Endodermal cell (in vitro differentiated cells): Measurements from ENCODE around the gene NTSR2. TPM values are rescaled to one million over a fixed set of nuclear protein-coding genes. Genes with fewer than 3 reads are reported as not detected.

Source experiments
- DNase-seq: peaks from one replicate; pipeline ENCODE4 v3.0.0-alpha.2; 2017
- H3K27ac ChIP-seq: 2 replicates; pipeline ENCODE4 v1.5.1; 2013; ENCODE audit warnings: mild to moderate bottlenecking, low read depth, low read length, moderate library complexity
- H3K27me3 ChIP-seq: 2 replicates; pipeline ENCODE4 v1.6.1; 2013; ENCODE audit warnings: mild to moderate bottlenecking, low read length, moderate library complexity; ENCODE audit not compliant: insufficient read depth, control insufficient read depth, poor library complexity, severe bottlenecking
- H3K36me3 ChIP-seq: 2 replicates; pipeline ENCODE4 v1.7.0; 2013; ENCODE audit warnings: mild to moderate bottlenecking, low read length, moderate library complexity; ENCODE audit not compliant: control insufficient read depth, insufficient read depth
- H3K4me1 ChIP-seq: one replicate; pipeline ENCODE4 v1.7.0; 2013; ENCODE audit warnings: low read length; ENCODE audit not compliant: control insufficient read depth, insufficient read depth
- H3K4me3 ChIP-seq: 2 replicates; pipeline ENCODE4 v1.5.1; 2013; ENCODE audit warnings: mild to moderate bottlenecking, low read length, moderate library complexity
- H3K9ac ChIP-seq: 2 replicates; pipeline ENCODE4 v1.6.1; 2013; ENCODE audit warnings: mild to moderate bottlenecking, low read length, moderate library complexity; ENCODE audit not compliant: poor library complexity, severe bottlenecking; ENCODE audit errors: extremely low read depth
- H3K9me3 ChIP-seq: 2 replicates; pipeline ENCODE4 v1.6.1; 2013; ENCODE audit warnings: mild to moderate bottlenecking, low read length, moderate library complexity; ENCODE audit not compliant: control insufficient read depth
- H3K27ac Mint-ChIP-seq: 2 replicates; pipeline ENCODE4 v1.8.0; 2020; ENCODE audit warnings: mixed read lengths
- H3K27me3 Mint-ChIP-seq: 2 replicates; pipeline ENCODE4 v1.8.0; 2021; ENCODE audit warnings: mild to moderate bottlenecking, mixed read lengths; ENCODE audit not compliant: insufficient read depth
- H3K36me3 Mint-ChIP-seq: 2 replicates; pipeline ENCODE4 v1.8.0; 2020; ENCODE audit warnings: low read depth, mixed read lengths
- H3K4me1 Mint-ChIP-seq: 2 replicates; pipeline ENCODE4 v1.8.0; 2020; ENCODE audit warnings: mixed read lengths
- H3K4me3 Mint-ChIP-seq: 2 replicates; pipeline ENCODE4 v1.8.0; 2020; ENCODE audit warnings: mild to moderate bottlenecking, moderate library complexity, mixed read lengths
- H3K9me3 Mint-ChIP-seq: 2 replicates; pipeline ENCODE4 v1.8.0; 2020; ENCODE audit warnings: mild to moderate bottlenecking, mixed read lengths
- WGBS, 2 experiments: methylation state at CpG; one replicate each; pipeline versions ENCODE4 v1.1.5 to v1.1.7; 2013; ENCODE audit warnings: missing lambda C conversion rate in 2 of 2, mixed read lengths in 1 of 2; ENCODE audit not compliant: insufficient coverage in 1 of 2, insufficient read length in 1 of 2; 5-methylcytosine and 5-hydroxymethylcytosine counted together
- total RNA-seq, 2 donors: library from RNA; stranded (reverse); fragmentation: NEBNext Ultra II Directional in 1 of 2; extraction: Animal tissue kit (Norgen Biotek cat#: 25700) in 1 of 2; gene quantifications; 2 replicates in 1 of 2; 3 replicates in 1 of 2; pipeline ENCODE4 v1.2.1, GENCODE V29; 2021
- TF ChIP-seq, protein P1 (sequence below): fragments of 200-600 bp; sonication (generic); conservative IDR thresholded peaks from 2 replicates; pipeline ENCODE4 v1.5.0; 2021; ENCODE audit warnings: antibody characterized with exemption, mild to moderate bottlenecking

Gene NTSR2
- total RNA-seq, 2 donors from 2014 or later: not detected

DNA sequence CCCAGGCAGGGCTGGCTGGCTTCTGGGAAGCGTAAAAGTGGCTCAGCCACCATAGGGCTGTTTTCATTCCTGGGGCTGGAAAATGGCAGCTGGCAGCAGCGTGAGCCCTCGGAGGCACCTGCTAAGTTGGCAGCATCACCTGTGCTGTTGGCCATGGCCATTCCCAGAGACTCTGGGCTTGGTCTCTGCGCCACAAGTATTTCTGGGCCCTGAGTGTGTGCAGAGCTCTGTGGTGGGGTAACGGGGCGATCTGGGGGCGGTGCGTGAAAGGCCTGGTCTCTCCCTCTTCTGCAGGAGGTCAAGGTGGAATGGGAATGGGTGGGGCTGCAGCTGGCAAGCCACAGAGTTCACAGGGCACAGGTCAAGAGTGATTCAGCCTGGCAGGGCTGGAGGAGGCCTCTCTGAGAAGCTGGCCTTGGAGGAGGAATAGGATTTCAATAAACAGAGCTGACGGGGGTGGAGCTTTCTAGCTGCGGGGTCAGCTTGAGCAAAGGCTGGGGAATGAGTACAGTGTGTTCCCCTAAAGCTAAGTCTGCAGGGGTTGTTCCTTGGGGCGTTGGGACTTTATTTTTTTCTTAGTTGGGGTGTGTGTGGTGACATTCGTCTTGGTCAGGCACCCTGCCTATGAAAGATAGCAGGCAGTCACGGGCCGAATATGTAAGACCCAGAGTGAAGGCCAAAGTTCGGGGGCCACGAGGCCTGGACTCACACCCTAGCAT is 10.3 kb upstream of the NTSR2 start:
- H3K4me1 ChIP-seq: no peaks in the 10 kb centered on the region
- Mint-ChIP-seq H3K9me3 (no peaks in the 10 kb centered on the region), H3K36me3 (no peaks in the 10 kb centered on the region), H3K4me1 (peaks cover 10% of the 10 kb centered on the region), H3K4me3 (no peak overlapping the region), H3K27ac (no peak overlapping the region), H3K27me3 (peaks cover 27% of the 10 kb centered on the region)
- H3K36me3 ChIP-seq: no peaks in the 10 kb centered on the region
- WGBS, 2 experiments: 87 to 92% methylated on average over 13 to 16 of the region's 16 CpGs
- TF ChIP-seq, protein P1, sequence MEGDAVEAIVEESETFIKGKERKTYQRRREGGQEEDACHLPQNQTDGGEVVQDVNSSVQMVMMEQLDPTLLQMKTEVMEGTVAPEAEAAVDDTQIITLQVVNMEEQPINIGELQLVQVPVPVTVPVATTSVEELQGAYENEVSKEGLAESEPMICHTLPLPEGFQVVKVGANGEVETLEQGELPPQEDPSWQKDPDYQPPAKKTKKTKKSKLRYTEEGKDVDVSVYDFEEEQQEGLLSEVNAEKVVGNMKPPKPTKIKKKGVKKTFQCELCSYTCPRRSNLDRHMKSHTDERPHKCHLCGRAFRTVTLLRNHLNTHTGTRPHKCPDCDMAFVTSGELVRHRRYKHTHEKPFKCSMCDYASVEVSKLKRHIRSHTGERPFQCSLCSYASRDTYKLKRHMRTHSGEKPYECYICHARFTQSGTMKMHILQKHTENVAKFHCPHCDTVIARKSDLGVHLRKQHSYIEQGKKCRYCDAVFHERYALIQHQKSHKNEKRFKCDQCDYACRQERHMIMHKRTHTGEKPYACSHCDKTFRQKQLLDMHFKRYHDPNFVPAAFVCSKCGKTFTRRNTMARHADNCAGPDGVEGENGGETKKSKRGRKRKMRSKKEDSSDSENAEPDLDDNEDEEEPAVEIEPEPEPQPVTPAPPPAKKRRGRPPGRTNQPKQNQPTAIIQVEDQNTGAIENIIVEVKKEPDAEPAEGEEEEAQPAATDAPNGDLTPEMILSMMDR: no peak
- peak; percentile 47 for DNase-seq
- no peak overlapping the region for H3K27ac ChIP-seq
- H3K9ac ChIP-seq: no peak overlapping the region
- H3K4me3 ChIP-seq: no peak overlapping the region
- H3K9me3 ChIP-seq: no peaks in the 10 kb centered on the region
- H3K27me3 ChIP-seq: peaks cover 6% of the 10 kb centered on the region

DNA sequence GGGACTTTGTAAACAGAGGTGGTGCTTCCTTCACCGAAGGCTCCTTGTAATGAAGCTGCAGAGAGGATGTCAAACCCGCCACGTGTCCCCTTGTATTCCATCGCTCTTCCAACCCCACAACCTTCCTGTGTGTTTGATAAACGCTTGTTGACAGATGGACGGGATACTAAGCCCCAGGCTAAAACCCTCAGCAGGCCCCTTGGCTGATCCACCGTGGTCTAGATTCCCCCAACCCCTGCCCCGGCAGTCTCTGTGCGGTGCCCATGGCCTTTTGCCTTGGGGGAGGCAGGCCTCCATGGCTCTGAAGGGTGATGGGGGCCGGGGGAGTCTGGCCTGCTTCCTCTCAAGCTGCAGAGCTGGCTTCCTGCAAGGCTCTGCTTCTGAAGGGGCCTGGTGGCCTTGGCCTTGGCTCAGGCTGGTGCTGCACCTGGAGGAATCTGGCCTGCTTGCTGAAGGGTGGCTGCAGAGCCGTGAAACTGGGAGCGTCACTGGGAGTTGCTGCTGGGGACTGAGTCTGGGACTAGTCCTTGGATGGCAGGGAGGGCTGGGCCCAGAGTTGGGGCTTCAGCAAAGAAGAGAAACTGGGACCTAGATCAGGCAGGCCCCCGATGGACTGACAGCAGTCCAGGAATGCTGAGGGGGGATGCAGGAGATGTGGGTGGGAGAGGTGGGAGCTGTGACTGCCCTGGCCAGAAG is 9.6 kb upstream of the NTSR2 start:
- Histone ChIP-seq H3K9ac (no peak overlapping the region), H3K9me3 (no peaks in the 10 kb centered on the region), H3K27ac (no peak overlapping the region), H3K27me3 (peaks cover 13% of the 10 kb centered on the region), H3K4me3 (no peak overlapping the region), H3K4me1 (no peaks in the 10 kb centered on the region), H3K36me3 (no peaks in the 10 kb centered on the region)
- TF ChIP-seq, protein P1: no peak
- 82 to 90% methylated on average over 4 to 13 of the region's 13 CpGs for WGBS, 2 experiments
- H3K27ac Mint-ChIP-seq: no peak overlapping the region
- H3K4me3 Mint-ChIP-seq: no peak overlapping the region
- no peaks in the 10 kb centered on the region for H3K9me3 Mint-ChIP-seq
- no peaks in the 10 kb centered on the region for H3K36me3 Mint-ChIP-seq
- H3K4me1 Mint-ChIP-seq: peaks cover 10% of the 10 kb centered on the region
- H3K27me3 Mint-ChIP-seq: peaks cover 28% of the 10 kb centered on the region
- peak; percentile 49 for DNase-seq

DNA sequence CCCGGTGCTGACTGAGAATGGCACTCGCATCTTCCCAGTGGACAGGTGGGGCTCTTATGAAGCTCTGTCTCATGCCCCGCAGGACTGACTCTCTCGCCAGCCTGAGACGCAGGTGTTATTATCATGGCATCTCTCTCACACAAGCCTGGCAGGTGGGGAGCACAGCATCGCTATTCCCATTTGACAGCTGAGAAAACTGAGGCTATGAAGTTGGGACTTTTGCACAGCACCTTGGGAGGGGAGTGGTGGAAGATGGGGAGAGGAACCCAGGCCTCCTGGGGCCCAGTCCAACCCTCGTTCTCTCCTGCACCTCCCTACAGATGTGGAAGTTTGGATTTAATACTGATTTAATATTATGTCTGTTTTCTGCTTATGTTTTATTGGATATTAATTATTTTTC is 9.0 kb upstream of the NTSR2 start:
- Histone ChIP-seq H3K27ac (no peak overlapping the region), H3K36me3 (no peaks in the 10 kb centered on the region), H3K9ac (no peak overlapping the region), H3K9me3 (no peaks in the 10 kb centered on the region), H3K27me3 (peaks cover 13% of the 10 kb centered on the region), H3K4me3 (no peak overlapping the region), H3K4me1 (no peaks in the 10 kb centered on the region)
- TF ChIP-seq, protein P1: no peak
- Mint-ChIP-seq H3K27ac (no peak overlapping the region), H3K9me3 (no peaks in the 10 kb centered on the region), H3K36me3 (no peaks in the 10 kb centered on the region), H3K4me1 (peaks cover 10% of the 10 kb centered on the region), H3K27me3 (peaks cover 32% of the 10 kb centered on the region), H3K4me3 (no peak overlapping the region)
- 82 to 90% methylated on average over 5 to 7 of the region's 7 CpGs for WGBS, 2 experiments
- no peak for DNase-seq
